Measurements from ENCODE around the gene POLD3. TPM values are rescaled to one million over a fixed set of nuclear protein-coding genes. Genes with fewer than 3 reads are reported as not detected.

Gene POLD3
- polyA plus RNA-seq, 1 donor from 2014 or later: 16.8 TPM

GRCh38 chr11:74641289-74641688 lies 48.9 kb downstream of the POLD3 start:
- no peak overlapping the region for H3K4me2 ChIP-seq (ENCODE audit: low read length)
- H2AFZ ChIP-seq (ENCODE audit: low read depth, low read length): no peak overlapping the region
- TF ChIP-seq EP300 (conservative IDR thresholded peaks at IDR 0.05; ENCODE audit: poor library complexity, severe bottlenecking) (no peak), RAD21 (conservative IDR thresholded peaks at IDR 0.05) (no peak), TAF1 (IDR thresholded peaks at IDR 0.05; ENCODE audit: low read depth) (no peak), SMC3 (conservative IDR thresholded peaks at IDR 0.05; ENCODE audit: poor library complexity) (no peak), EZH2 (IDR thresholded peaks at IDR 0.05; ENCODE audit: borderline replicate concordance, insufficient read depth, low read length, poor library complexity, severe bottlenecking) (no peak), MXI1 (conservative IDR thresholded peaks at IDR 0.05; ENCODE audit: poor library complexity, severe bottlenecking) (no peak), POLR2AphosphoS5 (IDR thresholded peaks at IDR 0.05) (no peak)
- TF ChIP-seq, protein P1, sequence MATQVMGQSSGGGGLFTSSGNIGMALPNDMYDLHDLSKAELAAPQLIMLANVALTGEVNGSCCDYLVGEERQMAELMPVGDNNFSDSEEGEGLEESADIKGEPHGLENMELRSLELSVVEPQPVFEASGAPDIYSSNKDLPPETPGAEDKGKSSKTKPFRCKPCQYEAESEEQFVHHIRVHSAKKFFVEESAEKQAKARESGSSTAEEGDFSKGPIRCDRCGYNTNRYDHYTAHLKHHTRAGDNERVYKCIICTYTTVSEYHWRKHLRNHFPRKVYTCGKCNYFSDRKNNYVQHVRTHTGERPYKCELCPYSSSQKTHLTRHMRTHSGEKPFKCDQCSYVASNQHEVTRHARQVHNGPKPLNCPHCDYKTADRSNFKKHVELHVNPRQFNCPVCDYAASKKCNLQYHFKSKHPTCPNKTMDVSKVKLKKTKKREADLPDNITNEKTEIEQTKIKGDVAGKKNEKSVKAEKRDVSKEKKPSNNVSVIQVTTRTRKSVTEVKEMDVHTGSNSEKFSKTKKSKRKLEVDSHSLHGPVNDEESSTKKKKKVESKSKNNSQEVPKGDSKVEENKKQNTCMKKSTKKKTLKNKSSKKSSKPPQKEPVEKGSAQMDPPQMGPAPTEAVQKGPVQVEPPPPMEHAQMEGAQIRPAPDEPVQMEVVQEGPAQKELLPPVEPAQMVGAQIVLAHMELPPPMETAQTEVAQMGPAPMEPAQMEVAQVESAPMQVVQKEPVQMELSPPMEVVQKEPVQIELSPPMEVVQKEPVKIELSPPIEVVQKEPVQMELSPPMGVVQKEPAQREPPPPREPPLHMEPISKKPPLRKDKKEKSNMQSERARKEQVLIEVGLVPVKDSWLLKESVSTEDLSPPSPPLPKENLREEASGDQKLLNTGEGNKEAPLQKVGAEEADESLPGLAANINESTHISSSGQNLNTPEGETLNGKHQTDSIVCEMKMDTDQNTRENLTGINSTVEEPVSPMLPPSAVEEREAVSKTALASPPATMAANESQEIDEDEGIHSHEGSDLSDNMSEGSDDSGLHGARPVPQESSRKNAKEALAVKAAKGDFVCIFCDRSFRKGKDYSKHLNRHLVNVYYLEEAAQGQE (IDR thresholded peaks at IDR 0.05; ENCODE audit: borderline replicate concordance): no peak
- TF ChIP-seq, protein P2, sequence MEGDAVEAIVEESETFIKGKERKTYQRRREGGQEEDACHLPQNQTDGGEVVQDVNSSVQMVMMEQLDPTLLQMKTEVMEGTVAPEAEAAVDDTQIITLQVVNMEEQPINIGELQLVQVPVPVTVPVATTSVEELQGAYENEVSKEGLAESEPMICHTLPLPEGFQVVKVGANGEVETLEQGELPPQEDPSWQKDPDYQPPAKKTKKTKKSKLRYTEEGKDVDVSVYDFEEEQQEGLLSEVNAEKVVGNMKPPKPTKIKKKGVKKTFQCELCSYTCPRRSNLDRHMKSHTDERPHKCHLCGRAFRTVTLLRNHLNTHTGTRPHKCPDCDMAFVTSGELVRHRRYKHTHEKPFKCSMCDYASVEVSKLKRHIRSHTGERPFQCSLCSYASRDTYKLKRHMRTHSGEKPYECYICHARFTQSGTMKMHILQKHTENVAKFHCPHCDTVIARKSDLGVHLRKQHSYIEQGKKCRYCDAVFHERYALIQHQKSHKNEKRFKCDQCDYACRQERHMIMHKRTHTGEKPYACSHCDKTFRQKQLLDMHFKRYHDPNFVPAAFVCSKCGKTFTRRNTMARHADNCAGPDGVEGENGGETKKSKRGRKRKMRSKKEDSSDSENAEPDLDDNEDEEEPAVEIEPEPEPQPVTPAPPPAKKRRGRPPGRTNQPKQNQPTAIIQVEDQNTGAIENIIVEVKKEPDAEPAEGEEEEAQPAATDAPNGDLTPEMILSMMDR (IDR thresholded peaks at IDR 0.05; ENCODE audit: poor library complexity, severe bottlenecking): no peak
- no peak overlapping the region for H3K27ac ChIP-seq (ENCODE audit: low read length)
- no peaks in the 10 kb centered on the region for H3F3A ChIP-seq (ENCODE audit: insufficient read depth, low read length, poor library complexity, severe bottlenecking)
- H3K9ac ChIP-seq (ENCODE audit: low read length): no peak overlapping the region
- no peaks in the 10 kb centered on the region for H4K20me1 ChIP-seq (ENCODE audit: insufficient read depth)
- H3K9me2 ChIP-seq (ENCODE audit: insufficient read depth, low read length): no peaks in the 10 kb centered on the region
- no peaks in the 10 kb centered on the region for H3K9me3 ChIP-seq (ENCODE audit: low read length)
- peaks cover 6% of the 10 kb centered on the region for H3K36me3 ChIP-seq (ENCODE audit: insufficient read depth, low read length)
- no peaks in the 10 kb centered on the region for H3K27me3 ChIP-seq (ENCODE audit: insufficient read depth, low read depth, low read length)
- no peak overlapping the region for H3K4me3 ChIP-seq (ENCODE audit: low read length)
- no peaks in the 10 kb centered on the region for H3K79me2 ChIP-seq (replicated peaks; ENCODE audit: insufficient read depth, low read length)

GRCh38 chr11:74641905-74642304 lies 49.5 kb downstream of the POLD3 start:
- no peak overlapping the region for H3K4me2 ChIP-seq (ENCODE audit: low read length)
- no peaks in the 10 kb centered on the region for H3K79me2 ChIP-seq (replicated peaks; ENCODE audit: insufficient read depth, low read length)
- no peaks in the 10 kb centered on the region for H3K9me2 ChIP-seq (ENCODE audit: insufficient read depth, low read length)
- H4K20me1 ChIP-seq (ENCODE audit: insufficient read depth): no peaks in the 10 kb centered on the region
- no peak overlapping the region for H3K27ac ChIP-seq (ENCODE audit: low read length)
- no peaks in the 10 kb centered on the region for H3F3A ChIP-seq (ENCODE audit: insufficient read depth, low read length, poor library complexity, severe bottlenecking)
- H3K4me3 ChIP-seq (ENCODE audit: low read length): no peak overlapping the region
- H3K9ac ChIP-seq (ENCODE audit: low read length): no peak overlapping the region
- H3K27me3 ChIP-seq (ENCODE audit: insufficient read depth, low read depth, low read length): no peaks in the 10 kb centered on the region
- H3K9me3 ChIP-seq (ENCODE audit: low read length): no peaks in the 10 kb centered on the region
- no peak overlapping the region for H2AFZ ChIP-seq (ENCODE audit: low read depth, low read length)
- TF ChIP-seq EP300 (conservative IDR thresholded peaks at IDR 0.05; ENCODE audit: poor library complexity, severe bottlenecking): no peak
- no peak for TF ChIP-seq MXI1 (conservative IDR thresholded peaks at IDR 0.05; ENCODE audit: poor library complexity, severe bottlenecking)
- TF ChIP-seq, protein P2 (IDR thresholded peaks at IDR 0.05; ENCODE audit: poor library complexity, severe bottlenecking): no peak
- TF ChIP-seq EZH2 (IDR thresholded peaks at IDR 0.05; ENCODE audit: borderline replicate concordance, insufficient read depth, low read length, poor library complexity, severe bottlenecking): no peak
- no peak for TF ChIP-seq SMC3 (conservative IDR thresholded peaks at IDR 0.05; ENCODE audit: poor library complexity)
- TF ChIP-seq, protein P1 (IDR thresholded peaks at IDR 0.05; ENCODE audit: borderline replicate concordance): no peak
- TF ChIP-seq POLR2AphosphoS5 (IDR thresholded peaks at IDR 0.05): no peak
- no peak for TF ChIP-seq RAD21 (conservative IDR thresholded peaks at IDR 0.05)
- no peak for TF ChIP-seq TAF1 (IDR thresholded peaks at IDR 0.05; ENCODE audit: low read depth)
- peaks cover 2% of the 10 kb centered on the region for H3K36me3 ChIP-seq (ENCODE audit: insufficient read depth, low read length)
